HG03064 (cell line): Measurements from ENCODE around the gene PIP4P1.
"Not testable (repeated sequence)": the region's sequence is repeated elsewhere in the genome, so short reads cannot be mapped to it uniquely, and the experiment has no call there.

Experiments
- ATAC-seq: cut with Tn5 transposase; IDR thresholded peaks from one replicate; pipeline ENCODE4 v1.9.1; 2021; ENCODE audit warnings: low read depth; ENCODE audit not compliant: unreplicated experiment

PIP4P1 gene

DNA sequence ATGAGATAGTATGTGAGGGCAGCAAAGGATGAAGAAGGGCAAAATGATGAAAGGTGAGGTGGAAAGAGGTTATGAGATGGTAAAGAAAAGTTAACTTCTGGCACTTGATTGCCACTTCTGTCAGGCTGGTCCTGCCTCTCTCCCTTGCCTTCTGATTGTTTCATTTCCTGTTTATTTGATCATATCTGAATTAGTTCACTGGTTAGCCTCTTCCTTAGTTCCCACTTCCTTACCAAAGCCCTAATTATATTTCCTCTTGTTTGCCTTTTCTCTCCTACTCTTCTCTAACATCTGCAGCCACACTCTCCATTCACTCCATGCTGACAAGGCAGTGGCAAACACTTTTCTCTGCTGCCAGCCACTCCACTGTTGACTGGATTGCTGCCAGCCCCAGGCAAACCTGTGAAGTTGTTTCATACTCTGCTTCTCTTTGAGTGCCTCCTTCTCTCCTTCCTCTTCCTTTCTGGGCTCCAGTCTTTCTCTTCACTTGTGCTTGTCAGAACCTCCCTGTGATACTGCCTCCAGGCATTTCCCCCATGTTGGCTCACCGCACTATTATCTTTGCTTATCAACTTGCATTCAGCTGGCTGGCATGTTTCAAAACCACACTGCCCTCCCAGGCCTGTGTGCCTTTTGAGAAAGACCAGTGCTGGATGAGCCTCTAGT is 16.1 kb upstream of the PIP4P1 start:
- ATAC-seq = no peak

DNA sequence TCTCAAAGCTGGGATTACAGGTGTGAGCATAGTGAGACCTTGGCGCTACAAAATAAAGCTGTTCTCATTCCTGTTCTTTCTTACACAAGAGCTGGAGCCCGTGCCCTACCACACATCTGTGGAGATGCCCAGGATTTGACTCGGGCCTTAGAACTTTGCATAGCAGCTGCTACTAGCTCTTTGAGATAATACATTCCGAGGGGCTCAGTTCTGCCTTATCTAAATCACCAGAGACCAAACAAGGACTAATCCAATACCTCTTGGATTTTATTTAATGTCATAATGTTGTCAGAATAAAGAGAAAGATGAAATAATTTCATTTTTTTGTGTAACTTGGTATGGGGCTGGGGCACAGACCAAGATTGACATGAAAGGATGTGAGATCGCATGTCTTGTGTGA is 15.5 kb upstream of the PIP4P1 start:
- no peak for ATAC-seq

- no peak for ATAC-seq
Measured at GRCh38 chr14:20472536-20473169, 11.4 kb upstream of the PIP4P1 start.

GRCh38 chr14:20470603-20470901 is 9.3 kb upstream of the PIP4P1 start:
- ATAC-seq = no peak

GRCh38 chr14:20469890-20470602 is 8.8 kb upstream of the PIP4P1 start:
- ATAC-seq = peak; percentile 35

DNA sequence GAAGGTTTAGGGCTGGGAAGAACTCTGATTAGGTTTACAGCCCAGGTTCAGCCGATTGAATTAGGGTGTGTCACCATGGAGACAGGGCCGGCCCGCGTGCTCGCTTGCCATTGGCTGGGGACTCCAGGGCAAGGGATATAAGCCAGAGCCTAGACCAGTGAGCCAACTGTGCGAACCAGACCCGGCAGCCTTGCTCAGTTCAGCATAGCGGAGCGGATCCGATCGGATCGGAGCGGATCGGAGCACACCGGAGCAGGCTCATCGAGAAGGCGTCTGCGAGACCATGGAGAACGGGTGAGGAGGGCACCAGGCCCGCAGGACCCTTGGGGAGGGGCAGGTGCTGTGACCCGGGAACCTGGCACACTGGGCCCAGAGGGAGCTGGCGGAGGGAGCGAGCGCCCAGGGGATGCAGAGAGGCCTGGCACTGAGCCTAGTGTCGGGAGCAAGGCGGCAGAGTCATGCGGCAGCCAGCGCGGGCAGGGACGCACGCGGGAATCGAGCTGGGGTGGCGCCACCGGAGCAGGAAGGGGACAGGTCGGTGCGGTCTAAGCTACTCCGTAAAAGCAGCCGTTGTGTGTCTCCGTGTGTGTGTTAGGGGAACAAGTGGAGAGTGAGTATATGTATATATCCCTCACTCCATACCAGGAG is 8.1 kb upstream of the PIP4P1 start, which contains the start of gene PNP:
TSS of gene PNP (plus strand) at position 165 of the 648 bp plus-strand sequence. CDS start at position 284, 119 bp downstream.
- peak; percentile 89 for ATAC-seq

- no peak for ATAC-seq
Measured at GRCh38 chr14:20468764-20469241, 7.6 kb upstream of the PIP4P1 start.

GRCh38 chr14:20460458-20461224 is 593 bp downstream of the PIP4P1 start:
- peak; percentile 6 for ATAC-seq

DNA sequence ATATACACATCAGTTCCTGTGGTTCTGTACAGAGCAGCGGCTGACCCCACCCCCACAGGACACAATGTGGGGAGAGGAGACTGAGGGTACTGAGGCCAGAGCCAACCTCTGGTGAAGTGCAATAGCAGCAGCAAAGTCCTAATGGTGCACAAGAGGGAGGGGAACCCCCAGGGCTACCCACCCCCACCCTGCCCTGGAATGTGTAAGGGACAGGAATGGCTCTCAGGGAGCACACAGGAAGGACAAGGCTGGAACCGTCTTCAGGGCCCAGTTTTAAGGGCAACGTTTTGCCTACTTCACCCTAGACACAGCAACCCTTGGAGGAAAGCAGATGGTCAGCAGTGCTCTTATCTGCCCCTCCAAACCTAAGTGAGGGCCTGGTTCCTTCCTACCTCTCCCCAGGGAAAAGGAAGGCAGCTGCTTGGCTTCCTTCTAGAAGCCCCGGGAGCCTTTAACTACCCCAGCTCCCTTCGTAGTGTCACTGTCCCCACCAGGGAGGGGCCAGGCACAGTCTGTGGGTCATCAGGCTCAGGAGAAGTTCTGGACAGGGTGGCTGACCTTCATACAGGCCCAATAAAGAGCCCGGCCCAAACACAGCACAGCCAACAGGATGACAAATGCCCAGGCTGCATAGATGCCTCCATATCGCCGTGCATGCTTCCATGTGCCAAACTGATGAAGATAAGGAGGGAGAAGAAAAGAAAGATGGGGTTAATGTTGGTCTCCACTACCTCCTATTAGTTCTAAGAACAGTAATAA is 3.0 kb downstream of the PIP4P1 start:
- no peak for ATAC-seq

GRCh38 chr14:20456971-20457370 is 4.3 kb downstream of the PIP4P1 start:
- no peak for ATAC-seq

DNA sequence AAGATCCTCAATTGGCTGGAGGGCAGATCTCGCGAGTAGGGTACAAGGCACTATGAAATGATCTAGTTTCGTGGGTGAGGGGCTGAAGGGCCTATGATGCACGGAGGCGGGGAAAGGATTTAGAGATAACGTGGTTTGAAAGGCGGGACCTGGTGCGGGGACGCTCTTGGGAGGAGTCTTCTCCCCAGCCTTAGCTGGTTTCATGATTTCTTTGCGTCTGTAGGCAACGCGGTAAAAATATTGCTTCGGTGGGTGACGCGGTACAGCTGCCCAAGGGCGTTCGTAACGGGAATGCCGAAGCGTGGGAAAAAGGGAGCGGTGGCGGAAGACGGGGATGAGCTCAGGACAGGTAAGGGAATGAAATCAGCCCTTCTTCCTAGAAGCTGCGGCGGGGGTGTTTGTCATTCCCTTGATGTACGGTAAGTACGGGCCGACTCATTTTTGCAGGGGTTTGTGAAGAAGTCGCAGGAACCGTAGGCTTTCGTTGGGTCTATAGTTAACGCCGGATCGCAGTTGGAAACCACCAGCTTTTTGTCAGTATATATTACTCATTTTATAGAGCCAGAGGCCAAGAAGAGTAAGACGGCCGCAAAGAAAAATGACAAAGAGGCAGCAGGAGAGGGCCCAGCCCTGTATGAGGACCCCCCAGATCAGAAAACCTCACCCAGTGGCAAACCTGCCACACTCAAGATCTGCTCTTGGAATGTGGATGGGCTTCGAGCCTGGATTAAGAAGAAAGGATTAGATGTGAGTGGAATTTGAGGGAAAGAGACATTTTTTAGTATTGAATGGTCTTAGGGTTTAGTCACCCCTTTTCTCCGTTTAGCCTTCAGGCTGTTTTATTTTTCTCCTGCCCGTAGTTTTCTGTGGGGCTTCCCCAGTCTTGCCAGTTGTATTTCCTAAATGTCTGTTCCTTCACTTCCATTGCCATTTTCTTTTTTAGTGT is 5.6 kb downstream of the PIP4P1 start:
- ATAC-seq = peak; percentile 36

DNA sequence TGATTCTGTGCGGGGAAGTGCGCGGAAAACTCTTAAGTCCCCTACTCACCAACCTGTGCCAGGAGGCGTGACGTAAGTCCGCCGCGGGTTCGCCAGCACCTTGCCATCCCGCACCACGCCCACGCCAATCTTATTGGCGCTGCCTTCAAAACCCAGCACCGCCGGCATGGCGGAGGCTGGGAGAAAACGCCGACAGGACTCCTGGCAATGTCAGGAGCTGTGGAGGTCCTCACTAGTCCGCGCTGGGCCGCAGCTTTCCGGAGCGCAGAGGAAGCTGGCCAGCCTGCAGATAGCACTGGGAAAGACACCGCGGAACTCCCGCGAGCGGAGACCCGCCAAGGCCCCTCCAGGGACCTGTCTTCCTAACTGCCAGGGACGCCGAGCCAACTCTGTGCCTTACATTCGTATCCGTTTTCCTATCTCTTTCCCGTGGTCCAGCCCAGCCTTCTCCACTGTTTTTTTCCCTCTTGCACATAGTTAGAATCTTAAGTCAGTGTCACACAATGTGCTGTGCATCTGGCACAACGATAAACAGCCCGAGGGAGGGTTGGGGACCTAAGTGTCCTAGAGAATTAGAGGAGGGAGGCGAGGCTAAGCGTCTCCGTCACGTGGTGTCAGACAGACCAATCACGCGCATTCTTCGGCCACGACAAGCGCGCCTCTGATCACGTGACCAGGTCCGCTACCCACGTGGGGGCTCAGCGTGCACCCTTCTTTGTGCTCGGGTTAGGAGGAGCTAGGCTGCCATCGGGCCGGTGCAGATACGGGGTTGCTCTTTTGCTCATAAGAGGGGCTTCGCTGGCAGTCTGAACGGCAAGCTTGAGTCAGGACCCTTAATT is 6.5 kb downstream of the PIP4P1 start, which contains the start of the genes APEX1 and OSGEP:
TSS of gene APEX1 (plus strand) at position 711 of the 839 bp plus-strand sequence. CDS start 420 bp downstream, outside the sequence.
TSS of gene OSGEP (minus strand) at position 297 of the 839 bp plus-strand sequence. CDS start at position 168, 129 bp downstream.
- peak; percentile 77 for ATAC-seq

DNA sequence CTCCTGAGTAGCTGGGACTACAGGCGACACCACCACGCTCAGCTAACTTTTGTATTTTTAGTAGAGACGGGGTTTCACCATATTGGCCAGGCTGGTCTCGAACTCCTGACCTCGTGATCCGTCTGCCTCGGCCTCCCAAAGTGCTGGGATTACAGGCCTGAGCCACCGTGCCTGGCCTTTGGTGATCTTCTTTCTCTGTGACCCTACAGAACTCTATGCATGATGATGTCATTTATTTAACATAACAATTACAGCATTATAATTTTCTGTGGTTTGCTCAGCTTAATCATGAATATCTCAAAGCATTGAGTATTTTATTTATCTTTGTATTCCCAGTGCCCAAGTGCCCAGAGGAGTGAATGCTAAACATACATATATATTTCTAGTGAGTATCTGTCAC is 8.4 kb downstream of the PIP4P1 start:
- not testable (repeated sequence) for ATAC-seq

DNA sequence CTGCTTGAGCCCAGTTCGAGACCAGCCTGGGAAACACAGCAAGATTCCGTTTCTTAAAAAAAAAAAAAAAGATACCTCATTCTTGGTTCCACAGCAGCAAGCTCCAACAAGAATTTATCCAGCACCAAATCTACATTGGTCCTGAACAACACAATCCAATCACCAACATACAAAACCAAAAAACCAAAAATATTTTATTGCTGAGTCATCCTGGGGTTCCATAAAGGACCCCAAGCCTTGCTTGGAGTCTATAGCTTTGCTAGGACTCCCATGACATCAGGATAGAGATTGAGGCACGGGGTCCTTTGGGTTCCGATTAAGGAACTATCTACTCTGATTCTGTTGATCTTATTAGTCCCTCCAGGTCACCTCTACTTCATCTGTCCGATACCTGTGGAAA is 14.3 kb downstream of the PIP4P1 start:
- no peak for ATAC-seq

DNA sequence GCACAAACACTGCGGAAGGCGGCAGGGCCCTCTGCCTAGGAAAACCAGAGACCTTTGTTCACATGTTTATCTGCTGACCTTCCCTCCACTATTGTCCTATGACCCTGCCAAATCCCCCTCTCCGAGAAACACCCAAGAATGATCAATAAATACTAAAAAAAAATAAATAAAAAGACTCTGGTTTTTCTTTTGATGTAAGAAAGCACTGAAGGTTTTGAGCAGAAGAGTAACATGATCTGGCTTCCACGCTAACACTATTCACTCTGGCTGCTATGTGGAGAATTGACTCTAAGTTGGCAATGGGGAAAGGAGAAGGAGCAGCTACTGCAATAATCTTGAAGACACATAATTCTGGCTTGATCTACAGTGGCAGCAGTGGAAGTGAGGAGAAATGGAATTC is 17.6 kb downstream of the PIP4P1 start:
- ATAC-seq = not testable (repeated sequence)

GRCh38 chr14:20441461-20441860 is 19.8 kb downstream of the PIP4P1 start:
- ATAC-seq = no peak

GRCh38 chr14:20440882-20441281 is 20.4 kb downstream of the PIP4P1 start:
- no peak for ATAC-seq
